HG02798 (cell line): ENCODE results near the gene FZD1.
"Not testable (repeated sequence)": the region's sequence is repeated elsewhere in the genome, so short reads cannot be mapped to it uniquely, and the experiment has no call there.

Experiments used
- ATAC-seq: cut with Tn5 transposase; IDR thresholded peaks from one replicate; pipeline ENCODE4 v1.9.1; 2021; ENCODE audit warnings: mild to moderate bottlenecking; ENCODE audit not compliant: unreplicated experiment, poor library complexity

FZD1 gene

DNA sequence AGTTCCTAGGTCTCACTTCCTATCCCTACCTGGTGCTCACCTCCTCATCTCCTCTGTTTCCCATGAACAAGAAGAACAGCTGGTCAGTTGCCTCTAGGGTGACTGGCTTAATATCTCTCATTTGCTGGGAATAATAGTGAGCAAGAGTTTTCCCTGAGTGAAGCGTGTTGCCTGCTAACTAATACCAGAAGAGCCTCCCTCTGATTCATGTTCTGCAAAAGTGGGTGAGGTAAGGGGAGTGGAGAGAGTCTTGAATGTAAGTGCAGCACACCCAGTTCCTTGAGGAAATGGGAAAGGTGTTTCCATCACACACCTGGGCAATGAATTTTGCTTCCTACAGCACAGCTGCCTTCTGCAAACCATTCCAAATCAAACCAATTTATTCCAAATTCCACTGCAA lies 29.6 kb downstream of the FZD1 start:
- ATAC-seq = no peak

DNA sequence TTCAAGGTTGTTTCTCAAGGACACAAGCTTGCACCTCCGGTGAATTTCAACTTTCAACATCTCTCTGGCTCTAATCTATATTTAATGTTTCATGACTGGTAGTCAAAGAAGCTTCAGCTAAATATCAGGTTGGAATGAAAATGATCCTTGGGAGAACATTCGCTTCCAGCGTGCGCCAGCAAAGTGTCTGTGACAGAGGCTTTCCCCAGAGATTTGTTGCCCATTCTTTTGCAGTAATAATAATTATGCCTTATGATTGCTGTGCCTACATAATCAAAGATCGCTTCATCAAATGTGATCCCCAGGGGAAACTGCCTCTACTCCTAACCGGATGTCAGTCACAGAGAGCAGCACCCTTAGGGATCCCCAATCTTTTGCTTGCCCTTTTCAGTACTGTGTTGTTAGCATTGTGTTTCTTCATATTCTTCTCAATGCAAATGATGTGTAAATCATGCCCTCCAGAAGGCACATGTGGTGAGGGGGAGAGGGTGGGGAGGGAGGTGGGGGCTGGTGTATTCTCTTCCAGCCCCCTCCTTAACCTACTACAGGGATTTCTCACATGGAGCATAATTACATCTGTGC lies 30.5 kb downstream of the FZD1 start:
- no peak for ATAC-seq

DNA sequence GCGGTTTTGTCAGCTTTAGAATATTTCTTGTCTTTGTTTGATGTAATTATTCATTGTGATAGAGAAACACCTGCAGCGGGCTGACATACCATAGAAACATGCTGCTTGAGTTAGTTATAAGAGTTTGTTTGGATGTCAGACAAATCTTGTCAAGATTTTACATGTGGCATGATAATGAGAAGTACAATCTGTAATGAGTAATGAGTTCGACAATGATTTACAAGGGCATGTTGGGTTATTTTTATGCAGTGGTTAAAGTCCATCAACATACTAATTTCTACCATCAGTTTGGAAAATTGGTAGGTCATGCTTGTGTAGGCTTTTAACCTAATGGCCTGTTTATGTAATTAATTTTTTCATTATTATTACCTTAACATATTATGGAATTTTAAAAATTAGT lies 31.3 kb downstream of the FZD1 start:
- ATAC-seq = no peak

- no peak for ATAC-seq
These were observed 33.7 kb downstream of the FZD1 start for GRCh38 chr7:91297939-91298338.

GRCh38 chr7:91299952-91300775 lies 35.9 kb downstream of the FZD1 start:
- no peak for ATAC-seq

DNA sequence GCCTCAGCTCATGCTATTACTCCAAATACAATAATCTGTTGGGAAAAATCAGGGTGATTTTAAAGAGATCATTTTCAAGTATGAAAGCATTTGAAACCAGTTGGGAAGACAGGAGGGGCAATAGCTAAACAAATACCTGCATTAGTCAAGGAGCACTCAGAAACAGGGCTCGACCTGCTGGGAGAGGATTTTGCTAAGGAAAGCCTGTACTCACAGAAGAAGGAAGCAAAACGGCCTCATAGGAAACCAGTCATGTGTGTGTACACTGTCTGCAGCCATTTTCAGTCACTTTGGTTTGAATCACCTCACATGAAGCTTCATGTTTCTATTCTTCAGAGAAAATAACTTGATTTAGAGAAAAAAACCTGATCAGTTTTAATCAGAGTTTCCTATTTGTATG lies 38.6 kb downstream of the FZD1 start:
- no peak for ATAC-seq

DNA sequence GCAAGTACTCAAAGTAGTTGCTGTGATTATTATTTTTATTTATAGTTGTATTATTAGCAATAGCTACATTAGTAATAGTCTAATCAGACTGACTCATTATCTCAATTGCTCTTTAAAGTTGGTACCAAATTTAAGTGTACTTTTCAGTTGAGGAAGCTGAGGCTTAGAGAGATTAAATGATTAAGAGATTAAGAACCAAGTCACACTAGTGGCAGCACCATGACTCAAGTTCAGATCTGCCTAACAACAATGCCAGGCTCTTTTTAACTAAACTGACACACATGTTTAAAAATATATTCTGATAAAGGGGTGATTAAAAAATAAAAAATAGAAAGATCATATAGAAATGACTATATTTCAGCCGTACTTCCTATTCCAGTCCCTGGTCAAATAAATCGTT lies 42.0 kb downstream of the FZD1 start:
- no peak for ATAC-seq

DNA sequence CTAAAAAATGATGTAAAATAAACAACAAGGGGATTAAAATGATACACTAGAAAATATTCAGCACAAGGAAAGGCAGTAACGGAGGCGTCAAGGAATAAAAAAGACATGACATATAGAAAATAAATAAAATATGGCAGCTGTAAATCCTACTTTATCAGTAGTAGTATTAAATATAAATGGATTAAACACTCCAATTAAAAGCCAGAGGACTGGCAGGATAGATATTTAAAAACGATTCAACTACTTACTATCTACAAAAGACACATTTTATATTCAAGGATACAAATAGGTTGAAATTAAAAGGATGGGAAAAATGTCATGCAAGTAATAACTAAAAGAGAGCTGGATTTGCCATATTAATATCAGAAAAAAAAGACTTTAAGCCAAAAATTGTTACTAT lies 43.2 kb downstream of the FZD1 start:
- ATAC-seq = no peak

- not testable (repeated sequence) for ATAC-seq
These were observed 44.0 kb downstream of the FZD1 start for GRCh38 chr7:91308191-91308590.

DNA sequence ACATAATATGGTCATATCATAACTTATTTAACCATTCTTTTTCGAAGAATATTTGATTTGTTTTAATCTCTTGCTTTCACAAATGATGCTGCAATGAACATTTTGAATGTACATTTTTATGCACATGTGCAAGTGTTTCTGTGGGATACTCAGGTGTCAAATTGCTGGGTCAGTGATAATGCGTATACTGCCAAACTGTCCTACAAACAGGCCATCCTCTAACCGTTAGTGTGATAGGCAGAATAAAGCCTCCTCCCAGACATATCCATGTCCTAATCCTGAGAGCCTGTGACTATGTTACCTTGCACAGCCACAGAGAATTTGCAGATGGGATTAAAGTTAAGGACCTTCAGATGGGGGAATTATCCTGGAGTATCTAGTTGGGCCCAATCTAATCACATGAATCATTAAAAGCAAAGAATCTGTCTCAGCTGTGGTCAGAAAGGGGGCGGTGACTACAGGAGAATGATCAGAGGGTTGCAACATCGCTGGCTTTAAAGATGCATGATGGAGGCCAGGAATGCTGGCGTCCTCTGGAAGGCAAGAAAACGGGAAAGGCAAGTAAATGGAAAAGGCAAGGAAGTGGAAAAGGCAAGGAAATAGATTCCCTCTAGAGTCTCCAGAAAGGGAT lies 46.7 kb downstream of the FZD1 start:
- ATAC-seq = no peak

DNA sequence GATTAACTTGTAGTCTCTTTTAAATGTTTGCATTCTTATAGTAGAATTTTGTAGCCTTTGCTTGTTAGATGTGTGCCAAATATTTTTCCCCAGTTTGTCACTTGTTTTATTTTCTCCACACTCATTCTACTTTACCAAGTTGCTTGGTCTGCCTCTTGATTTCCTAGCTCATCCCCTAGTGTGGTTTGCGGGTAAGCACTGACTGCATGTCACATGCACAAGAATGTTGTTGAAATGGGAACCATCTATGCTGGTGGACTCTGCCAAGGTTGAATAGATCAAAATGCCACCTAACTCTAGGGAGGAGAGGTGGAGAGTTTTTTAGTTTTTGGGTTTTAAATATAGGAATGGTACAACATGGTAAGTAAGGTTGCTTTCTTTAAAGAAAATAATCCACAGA lies 47.6 kb downstream of the FZD1 start:
- no peak for ATAC-seq

DNA sequence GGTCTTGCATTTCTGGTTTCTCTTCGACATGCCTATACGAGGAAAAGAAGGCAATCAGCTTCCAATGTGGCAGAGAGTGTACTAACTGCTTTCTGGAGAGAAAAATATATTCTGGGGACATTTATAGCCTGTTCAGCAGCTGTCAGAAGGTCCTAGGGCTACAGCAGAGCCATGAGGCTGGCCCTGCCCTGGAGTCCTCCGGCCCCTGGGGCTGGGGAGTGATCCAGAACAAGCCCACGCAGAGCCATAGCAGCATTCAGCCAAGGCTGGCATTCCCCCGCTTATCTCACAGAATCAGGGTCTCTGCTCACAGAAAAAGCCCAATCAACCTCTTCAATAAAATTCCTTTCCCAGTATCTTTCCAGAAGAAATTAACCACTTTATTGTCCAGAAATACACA lies 48.9 kb downstream of the FZD1 start:
- no peak for ATAC-seq

DNA sequence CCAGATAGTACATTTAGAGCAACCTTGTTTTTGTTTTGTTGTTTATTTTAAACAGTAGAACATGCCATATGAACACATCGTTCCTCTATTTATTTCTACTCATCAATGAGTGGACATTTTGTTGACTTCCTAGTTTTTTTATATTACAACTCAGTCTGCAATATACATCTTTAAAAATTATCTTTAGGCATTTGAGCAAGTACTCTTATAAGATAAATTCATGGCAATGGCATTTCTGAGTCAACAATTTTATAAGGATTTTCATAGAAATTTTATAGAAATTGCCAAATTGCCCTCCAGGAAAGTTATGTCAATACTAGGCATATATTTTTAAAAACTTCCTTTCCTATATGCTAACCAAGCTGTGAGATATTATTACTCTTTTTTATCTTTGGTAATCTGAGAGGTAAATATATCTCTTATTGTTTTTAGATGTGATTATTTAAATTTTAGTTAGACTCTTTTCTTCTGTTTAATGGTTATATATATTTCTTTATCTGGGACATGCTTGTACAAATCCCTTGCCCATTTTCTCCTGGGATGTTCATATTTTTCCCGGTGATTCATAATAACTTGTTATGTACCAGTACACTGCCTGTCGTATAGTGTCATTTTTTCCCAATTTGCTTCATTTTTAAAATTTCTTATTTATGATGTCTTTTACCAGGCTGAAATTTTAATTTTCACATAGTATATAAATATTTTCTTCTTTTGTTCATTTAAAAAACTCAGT lies 50.5 kb downstream of the FZD1 start:
- ATAC-seq = no peak

GRCh38 chr7:91316426-91316825 lies 52.2 kb downstream of the FZD1 start:
- ATAC-seq = no peak

GRCh38 chr7:91319351-91319750 lies 55.1 kb downstream of the FZD1 start:
- ATAC-seq = no peak

DNA sequence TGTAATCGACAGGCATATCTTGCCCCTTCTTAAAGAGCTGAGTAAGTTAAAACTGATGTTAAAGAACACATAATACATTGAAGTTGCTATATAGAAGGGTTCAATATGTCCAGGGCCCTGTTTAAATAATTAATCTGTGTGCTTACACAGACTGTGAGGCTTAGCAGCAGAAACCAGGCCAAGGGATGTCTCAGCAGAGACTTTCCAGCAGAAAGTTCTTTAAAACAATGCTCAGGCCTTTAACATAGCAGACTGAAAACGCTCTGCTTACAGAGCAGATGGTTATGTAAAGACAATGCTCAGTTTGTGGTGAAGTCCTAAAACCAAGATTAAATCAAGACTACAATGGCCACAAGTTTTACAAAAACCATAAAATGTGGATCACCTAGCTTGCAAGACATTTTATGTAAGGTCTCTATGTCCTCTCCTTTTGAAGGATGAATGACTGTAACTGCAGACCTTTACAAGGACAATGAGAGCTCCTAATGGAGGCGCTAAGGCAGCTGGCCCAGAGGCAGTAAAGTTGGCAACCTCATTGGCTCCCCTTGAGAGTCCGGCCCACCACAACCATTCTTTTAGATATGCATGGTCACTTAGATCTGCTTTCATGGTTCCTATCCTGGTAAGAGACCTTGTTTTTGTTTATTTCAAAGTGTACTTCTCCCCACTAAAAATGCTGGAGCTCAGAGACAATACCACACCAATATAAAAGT lies 56.3 kb downstream of the FZD1 start:
- ATAC-seq = no peak
